CD4-positive, CD25-positive, alpha-beta regulatory T cell (primary cell): ENCODE data around the gene STOML2. TPM values are rescaled to one million over a fixed set of nuclear protein-coding genes. Genes with fewer than 3 reads are reported as not detected.

Experiments used
- ATAC-seq, 2 donors: fragments of 150-1000 bp; cut with Tn5 transposase; one replicate each; pipeline ENCODE4 v1.10.0; 2021; ENCODE audit warnings: low read depth in 2 of 2, moderate number of reproducible peaks in 2 of 2, moderate library complexity in 1 of 2
- DNase-seq, 3 donors: peaks; one replicate each; pipeline versions ENCODE4 v3.0.0 to v3.0.0-alpha.2; 2012 to 2022; ENCODE audit warnings: mixed read lengths in 1 of 3
- H3K27ac ChIP-seq: one replicate; pipeline ENCODE4 v1.7.0; 2013; ENCODE audit warnings: mild to moderate bottlenecking, low read length; ENCODE audit not compliant: insufficient read depth, poor library complexity, severe bottlenecking
- H3K27me3 ChIP-seq: one replicate; pipeline ENCODE4 v1.7.0; 2013; ENCODE audit warnings: low read length; ENCODE audit not compliant: control insufficient read depth, insufficient read depth
- H3K36me3 ChIP-seq: one replicate; pipeline ENCODE4 v1.7.0; 2013; ENCODE audit warnings: mild to moderate bottlenecking, low read length, moderate library complexity; ENCODE audit not compliant: control insufficient read depth, insufficient read depth
- H3K4me1 ChIP-seq: 2 replicates; pipeline ENCODE4 v1.7.0; 2013; ENCODE audit warnings: mild to moderate bottlenecking, low read length; ENCODE audit not compliant: insufficient read depth, control insufficient read depth, poor library complexity, severe bottlenecking
- H3K4me3 ChIP-seq: one replicate; pipeline ENCODE4 v1.7.0; 2013; ENCODE audit warnings: low read depth, mild to moderate bottlenecking, low read length, moderate library complexity
- H3K9me3 ChIP-seq, 2 experiments: 1 replicate in 1 of 2; 2 replicates in 1 of 2; pipeline ENCODE4 v1.7.0; 2013; ENCODE audit warnings: low read length in 2 of 2, mild to moderate bottlenecking in 1 of 2, moderate library complexity in 1 of 2; ENCODE audit not compliant: control insufficient read depth in 2 of 2
- H3K27ac Mint-ChIP-seq, 3 donors: one replicate each; pipeline ENCODE4 v1.8.0; 2020 to 2022; ENCODE audit warnings: mild to moderate bottlenecking in 3 of 3, mixed read lengths in 3 of 3, moderate library complexity in 2 of 3
- H3K27me3 Mint-ChIP-seq: one replicate; pipeline ENCODE4 v1.8.0; 2022; ENCODE audit warnings: mild to moderate bottlenecking, mixed read lengths
- H3K36me3 Mint-ChIP-seq: one replicate; pipeline ENCODE4 v1.8.0; 2020; ENCODE audit warnings: mixed read lengths
- H3K4me1 Mint-ChIP-seq, 4 donors: one replicate each; pipeline ENCODE4 v1.8.0; 2020 to 2022; ENCODE audit warnings: mixed read lengths in 4 of 4, mild to moderate bottlenecking in 1 of 4
- H3K4me3 Mint-ChIP-seq, 4 donors: one replicate each; pipeline ENCODE4 v1.8.0; 2020 to 2022; ENCODE audit warnings: mild to moderate bottlenecking in 4 of 4, mixed read lengths in 4 of 4, moderate library complexity in 3 of 4
- H3K9me3 Mint-ChIP-seq, 7 donors: one replicate each; pipeline ENCODE4 v1.8.0; 2020 to 2022; ENCODE audit warnings: mixed read lengths in 7 of 7, mild to moderate bottlenecking in 3 of 7, moderate library complexity in 2 of 7
- polyA plus RNA-seq, 4 donors: library from polyadenylated mRNA; unstranded; fragments of 300-500 nt; fragmentation: Illumina TruSeq; gene quantifications; one replicate each; pipeline ENCODE4 v1.2.3, GENCODE V29; 2021
- total RNA-seq: library from RNA; stranded (reverse); gene quantifications from one replicate; pipeline ENCODE4 v1.2.3, GENCODE V29; 2022

The STOML2 gene
- total and polyA plus RNA-seq, 5 donors from 2014 or later, result 35.7 to 107 (median 92.0) TPM

GRCh38 chr9:35054185-35054835 is 48.6 kb downstream of the STOML2 start:
- H3K4me3 ChIP-seq, result no peak overlapping the region
- Mint-ChIP-seq H3K36me3 (peaks cover 48% of the 10 kb centered on the region), H3K4me3 (no peak overlapping the region), H3K27ac (no peak overlapping the region), H3K27me3 (no peaks in the 10 kb centered on the region), H3K4me1 (peaks cover 2 to 12% (median 8%) of the 10 kb centered on the region in 4 donors), H3K9me3 (no peaks in the 10 kb centered on the region)
- H3K36me3 ChIP-seq, result peaks cover 59% of the 10 kb centered on the region
- no peak overlapping the region for H3K27ac ChIP-seq
- ATAC-seq, result no peak
- no peaks in the 10 kb centered on the region for H3K4me1 ChIP-seq
- no peak for DNase-seq
- H3K27me3 ChIP-seq, result no peaks in the 10 kb centered on the region
- H3K9me3 ChIP-seq, result no peaks in the 10 kb centered on the region

DNA sequence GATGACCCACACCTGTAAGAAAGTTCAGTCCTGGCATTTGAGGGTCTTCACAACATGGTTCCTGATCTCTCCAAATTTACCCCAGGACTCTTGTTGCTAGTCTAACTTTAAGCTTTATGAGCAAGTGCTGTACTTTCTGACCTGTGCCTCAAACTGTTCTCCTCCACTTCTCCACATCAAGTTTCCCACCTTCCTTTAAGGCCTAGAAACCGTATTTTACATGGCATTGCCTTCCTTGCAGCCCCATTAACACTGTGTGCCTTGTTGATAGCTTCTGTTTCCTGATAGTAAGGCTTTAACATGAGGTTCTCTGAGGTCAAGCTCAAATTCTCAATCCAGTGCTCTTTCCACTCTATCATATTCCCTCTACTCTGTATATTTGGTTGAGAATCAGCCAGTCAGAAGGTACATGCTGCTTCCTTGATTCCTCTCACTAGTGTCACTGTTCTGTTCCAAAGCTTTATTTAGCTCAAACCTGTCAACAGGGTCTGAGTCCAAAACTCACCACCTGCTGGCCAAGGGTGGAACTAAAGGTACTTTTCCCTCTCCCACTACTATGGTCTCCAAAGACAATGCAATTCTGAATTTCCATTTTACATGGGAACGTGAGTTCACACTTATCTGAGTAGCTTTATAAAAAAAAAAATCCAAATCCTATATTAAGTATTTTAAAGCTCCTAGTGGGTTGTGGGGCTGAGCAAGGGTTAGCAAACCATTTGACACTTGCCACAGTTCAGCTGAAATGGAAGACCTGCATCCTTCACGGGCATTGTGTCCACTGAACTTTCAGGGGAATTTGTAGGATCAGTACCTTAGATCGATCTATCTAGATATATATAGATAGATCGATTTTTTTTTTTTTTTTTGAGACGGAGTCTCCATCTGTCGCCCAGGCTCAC is 51.6 kb downstream of the STOML2 start:
- Mint-ChIP-seq H3K4me3 (no peak overlapping the region), H3K9me3 (no peaks in the 10 kb centered on the region), H3K4me1 (peaks cover 2 to 17% (median 8%) of the 10 kb centered on the region in 4 donors), H3K36me3 (peaks cover 39% of the 10 kb centered on the region), H3K27me3 (no peaks in the 10 kb centered on the region), H3K27ac (peak overlapping the region in 1 of 3 donors; percentile 52)
- ATAC-seq (peak; percentile 58 to 62), DNase-seq (peak; percentile 15 to 62 (median 47))
- no peak overlapping the region for H3K4me3 ChIP-seq
- H3K27me3 ChIP-seq, result no peaks in the 10 kb centered on the region
- H3K4me1 ChIP-seq, result no peaks in the 10 kb centered on the region
- H3K27ac ChIP-seq, result no peak overlapping the region
- H3K9me3 ChIP-seq, result no peaks in the 10 kb centered on the region
- peaks cover 34% of the 10 kb centered on the region for H3K36me3 ChIP-seq

Other genes starting within 250 kb of the STOML2 start
- gene PHF24, start 144.8 kb downstream of the STOML2 start, total RNA-seq, result not detected
- not detected for gene PHF24, start 144.8 kb downstream of the STOML2 start, polyA plus RNA-seq
- gene DNAJB5, start 113.4 kb downstream of the STOML2 start, total RNA-seq, result 2.1 TPM
- gene DNAJB5, start 113.4 kb downstream of the STOML2 start, polyA plus RNA-seq, result 1 to 10 TPM in 3 of 4 donors, under 1 TPM in 1; 0.42 to 2.7 (median 1.9) TPM
- gene VCP, start 30.5 kb downstream of the STOML2 start, total RNA-seq, result 259 TPM
- 100 to 1,000 TPM; 205 to 260 (median 237) TPM for gene VCP, start 30.5 kb downstream of the STOML2 start, polyA plus RNA-seq
- 23.7 TPM for gene FANCG, start 23.2 kb downstream of the STOML2 start, total RNA-seq
- 10 to 100 TPM in 2 of 4 donors, 1 to 10 TPM in 2; 8.6 to 12.8 (median 9.6) TPM for gene FANCG, start 23.2 kb downstream of the STOML2 start, polyA plus RNA-seq
- 18.3 TPM for gene PIGO, start 6.5 kb downstream of the STOML2 start, total RNA-seq
- gene PIGO, start 6.5 kb downstream of the STOML2 start, polyA plus RNA-seq, result 10 to 100 TPM; 22.0 to 31.5 (median 26.4) TPM
- 7.2 TPM for gene ATOSB, start 12.7 kb upstream of the STOML2 start, total RNA-seq
- gene ATOSB, start 12.7 kb upstream of the STOML2 start, polyA plus RNA-seq, result 1 to 10 TPM; 2.1 to 5.1 (median 3.5) TPM
- gene UNC13B, start 58.9 kb upstream of the STOML2 start, total RNA-seq, result 0.96 TPM
- under 1 TPM in 2 of 4 donors, not detected in 2; 0.14 to 0.20 TPM for gene UNC13B, start 58.9 kb upstream of the STOML2 start, polyA plus RNA-seq